Brain microvascular endothelial cell (primary cell): ENCODE results near the gene ATP8A2.

Source experiments
- DNase-seq: peaks from one replicate; pipeline ENCODE4 v3.0.0-alpha.2; 2020
- H3K27ac ChIP-seq: fragments of 250-450 bp; sonication (Bioruptor Pico); 2 replicates; pipeline ENCODE4 v1.5.1; 2020; ENCODE audit warnings: mild to moderate bottlenecking, moderate library complexity
- H3K27me3 ChIP-seq: fragments of 250-450 bp; sonication (Bioruptor Pico); replicated peaks from 2 replicates; pipeline ENCODE4 v1.5.1; 2020; ENCODE audit warnings: mild to moderate bottlenecking
- H3K36me3 ChIP-seq: fragments of 250-450 bp; sonication (Bioruptor Pico); replicated peaks from 2 replicates; pipeline ENCODE4 v1.5.1; 2020; ENCODE audit warnings: mild to moderate bottlenecking
- H3K4me3 ChIP-seq: 2 replicates; pipeline ENCODE4 v1.5.1; 2011; ENCODE audit warnings: low read depth, mild to moderate bottlenecking, control low read depth, low read length, moderate library complexity
- CTCF ChIP-seq: IDR thresholded peaks from 2 replicates; pipeline ENCODE4 v1.5.1; 2011; ENCODE audit warnings: low read depth, mild to moderate bottlenecking, moderate library complexity, low read length, control low read depth, inconsistent platforms; ENCODE audit errors: missing control alignments
- in situ Hi-C: cut with HindIII; loops from 2 replicates; pipeline ENCODE4 v1.10.0; 2017; ENCODE audit warnings: low sequenced_read_pairs, low pct_ligation_motif_present

ATP8A2 gene

DNA sequence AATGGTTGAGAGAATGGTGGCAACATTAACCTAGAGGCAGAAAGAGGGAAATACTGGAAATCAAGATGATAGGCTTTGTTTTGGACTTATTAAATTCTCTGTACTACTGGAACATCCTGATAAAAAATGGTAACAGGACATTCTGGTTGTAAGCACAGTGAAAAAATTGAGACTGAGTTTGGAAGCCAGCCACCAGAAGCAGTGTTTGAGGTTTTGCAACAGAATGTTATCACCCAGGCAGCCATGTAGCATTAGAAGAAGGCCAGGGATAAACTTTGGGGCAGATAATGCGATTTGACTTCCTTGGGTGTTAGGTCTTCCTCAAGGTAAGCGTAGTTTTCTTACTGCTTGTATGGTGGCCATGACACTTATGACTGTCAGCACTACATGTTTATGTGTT is 307.4 kb downstream of the ATP8A2 start:
- H3K27me3 ChIP-seq, result no peaks in the 10 kb centered on the region
- TF ChIP-seq CTCF, result no peak
- no peak overlapping the region for H3K4me3 ChIP-seq
- no peak overlapping the region for H3K27ac ChIP-seq
- in situ Hi-C loops, result no loop called here
- no peak for DNase-seq
- H3K36me3 ChIP-seq, result no peaks in the 10 kb centered on the region

DNA sequence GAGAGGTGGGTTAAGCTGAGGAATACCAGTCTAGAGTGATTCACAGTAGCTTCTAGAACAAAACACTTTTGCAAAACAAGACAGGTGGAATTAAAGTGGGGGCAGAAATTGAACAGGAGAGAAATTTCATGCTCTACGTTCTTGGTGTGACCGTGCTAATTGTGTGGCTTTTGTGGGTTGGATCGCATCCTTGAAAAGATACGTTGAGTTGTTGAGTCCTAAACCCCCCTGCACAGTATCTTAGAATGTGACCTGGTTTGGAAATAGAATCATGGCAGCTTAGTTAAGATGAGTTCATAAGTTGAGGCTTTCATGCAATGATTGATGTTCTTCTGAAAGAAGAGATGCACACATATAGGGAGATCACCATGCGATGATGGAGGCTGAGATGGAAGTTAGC is 308.2 kb downstream of the ATP8A2 start:
- H3K4me3 ChIP-seq, result no peak overlapping the region
- DNase-seq, result no peak
- no peaks in the 10 kb centered on the region for H3K36me3 ChIP-seq
- H3K27ac ChIP-seq, result no peak overlapping the region
- TF ChIP-seq CTCF, result no peak
- H3K27me3 ChIP-seq, result no peaks in the 10 kb centered on the region
- in situ Hi-C loops, result no loop called here

GRCh38 chr13:25682276-25682675 is 310.5 kb downstream of the ATP8A2 start:
- no peak overlapping the region for H3K4me3 ChIP-seq
- in situ Hi-C loops, result no loop called here
- H3K27me3 ChIP-seq, result no peaks in the 10 kb centered on the region
- no peaks in the 10 kb centered on the region for H3K36me3 ChIP-seq
- no peak overlapping the region for H3K27ac ChIP-seq
- DNase-seq, result no peak
- TF ChIP-seq CTCF, result no peak

- in situ Hi-C loops, result no loop called here
- no peak for DNase-seq
- no peak overlapping the region for H3K4me3 ChIP-seq
- no peak for TF ChIP-seq CTCF
- no peaks in the 10 kb centered on the region for H3K36me3 ChIP-seq
- no peaks in the 10 kb centered on the region for H3K27me3 ChIP-seq
- no peak overlapping the region for H3K27ac ChIP-seq
These were observed 311.3 kb downstream of the ATP8A2 start for GRCh38 chr13:25683056-25683455.

GRCh38 chr13:25683662-25684370 is 312.0 kb downstream of the ATP8A2 start:
- no peak for TF ChIP-seq CTCF
- in situ Hi-C loops, result no loop called here
- no peak overlapping the region for H3K4me3 ChIP-seq
- H3K27ac ChIP-seq, result no peak overlapping the region
- H3K27me3 ChIP-seq, result no peaks in the 10 kb centered on the region
- no peaks in the 10 kb centered on the region for H3K36me3 ChIP-seq
- DNase-seq, result no peak

GRCh38 chr13:25684491-25684890 is 312.7 kb downstream of the ATP8A2 start:
- DNase-seq, result no peak
- no peaks in the 10 kb centered on the region for H3K27me3 ChIP-seq
- in situ Hi-C loops, result no loop called here
- no peak overlapping the region for H3K4me3 ChIP-seq
- H3K36me3 ChIP-seq, result no peaks in the 10 kb centered on the region
- TF ChIP-seq CTCF, result no peak
- H3K27ac ChIP-seq, result no peak overlapping the region
